ENCODE data around the gene ZNF543.
"Not testable (repeated sequence)": the region's sequence is repeated elsewhere in the genome, so short reads cannot be mapped to it uniquely, and the experiment has no call there.

The ZNF543 gene

GRCh38 chr19:57321751-57322150 is 1.5 kb downstream of the ZNF543 start:
- DNase-seq = no peak

GRCh38 chr19:57324992-57325391 is 4.7 kb downstream of the ZNF543 start:
- DNase-seq = no peak

GRCh38 chr19:57327993-57328392 is 7.7 kb downstream of the ZNF543 start:
- DNase-seq = no peak

GRCh38 chr19:57334191-57334590 is 13.9 kb downstream of the ZNF543 start:
- DNase-seq = no peak

GRCh38 chr19:57338877-57339276 is 18.6 kb downstream of the ZNF543 start:
- DNase-seq = no peak

GRCh38 chr19:57342582-57342981 is 22.3 kb downstream of the ZNF543 start:
- no peak for DNase-seq

GRCh38 chr19:57348136-57348535 is 27.9 kb downstream of the ZNF543 start:
- DNase-seq = no peak

- DNase-seq = peak; percentile 89
Measured at GRCh38 chr19:57350877-57351805, 30.9 kb downstream of the ZNF543 start, which contains the start of gene ZNF304. Gene ZNF304, plus strand, starts transcription at chr19:57351271. Its CDS starts 394 bp downstream, at chr19:57351665.

GRCh38 chr19:57351867-57352266 is 31.6 kb downstream of the ZNF543 start:
- DNase-seq = no peak

- DNase-seq = no peak
Measured at GRCh38 chr19:57355916-57356315, 35.6 kb downstream of the ZNF543 start.

- DNase-seq = no peak
Measured at GRCh38 chr19:57357406-57357805, 37.1 kb downstream of the ZNF543 start.

GRCh38 chr19:57359300-57359699 is 39.0 kb downstream of the ZNF543 start:
- no peak for DNase-seq

GRCh38 chr19:57362419-57362818 is 42.1 kb downstream of the ZNF543 start:
- DNase-seq = no peak

- peak; percentile 99 to 100 for DNase-seq
Measured at GRCh38 chr19:57362997-57363687, 42.9 kb downstream of the ZNF543 start, which contains the start of the genes TRAPPC2B and ZNF547. Gene TRAPPC2B, plus strand, starts transcription at chr19:57363551. Its CDS starts 1,283 bp downstream, at chr19:57364834. Gene ZNF547, plus strand, starts transcription at chr19:57363551. Its CDS starts 5,005 bp downstream, at chr19:57368556.

- no peak for DNase-seq
Measured at GRCh38 chr19:57363688-57364181, 43.5 kb downstream of the ZNF543 start.

GRCh38 chr19:57366776-57367175 is 46.5 kb downstream of the ZNF543 start:
- no peak for DNase-seq

- no peak for DNase-seq
Measured at GRCh38 chr19:57374179-57374578, 53.9 kb downstream of the ZNF543 start.

GRCh38 chr19:57374647-57375046 is 54.4 kb downstream of the ZNF543 start:
- DNase-seq = not testable (repeated sequence)

- DNase-seq = no peak
Measured at GRCh38 chr19:57376151-57376550, 55.9 kb downstream of the ZNF543 start.

- DNase-seq = no peak
Measured at GRCh38 chr19:57377498-57378146, 57.4 kb downstream of the ZNF543 start.

Measured in CD4-positive, alpha-beta T cell treated with Interleukin-4 for 1 hour (primary cell).